GM19023 (cell line): ENCODE data around the gene CEP83.
"Not testable (repeated sequence)": the region's sequence is repeated elsewhere in the genome, so short reads cannot be mapped to it uniquely, and the experiment has no call there.

ENCODE experiments used
- ATAC-seq: cut with Tn5 transposase; IDR thresholded peaks from one replicate; pipeline ENCODE4 v1.9.1; 2021; ENCODE audit warnings: mild to moderate bottlenecking, moderate library complexity; ENCODE audit not compliant: unreplicated experiment

The CEP83 gene

GRCh38 chr12:94386422-94386821 lies 73.2 kb downstream of the CEP83 start:
- no peak for ATAC-seq

DNA sequence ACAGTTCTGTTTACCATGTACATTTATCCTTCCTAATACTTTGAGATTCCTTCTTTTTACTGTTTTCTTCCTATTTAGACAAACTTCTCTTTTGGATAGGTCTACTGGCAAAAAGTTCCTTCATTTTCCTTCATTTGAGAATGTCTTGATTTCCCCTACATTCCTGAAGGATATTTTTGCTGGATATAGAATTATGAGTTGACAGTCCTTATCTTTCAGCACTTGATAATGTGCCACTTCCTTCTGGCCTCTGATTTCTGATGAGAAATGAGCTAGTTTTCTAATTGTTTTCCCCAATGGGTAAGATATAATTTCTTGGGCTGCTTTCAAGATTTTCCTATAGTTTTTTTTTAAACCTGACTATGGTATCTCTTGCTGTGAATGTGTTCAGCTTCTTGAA lies 75.6 kb downstream of the CEP83 start:
- ATAC-seq: no peak

DNA sequence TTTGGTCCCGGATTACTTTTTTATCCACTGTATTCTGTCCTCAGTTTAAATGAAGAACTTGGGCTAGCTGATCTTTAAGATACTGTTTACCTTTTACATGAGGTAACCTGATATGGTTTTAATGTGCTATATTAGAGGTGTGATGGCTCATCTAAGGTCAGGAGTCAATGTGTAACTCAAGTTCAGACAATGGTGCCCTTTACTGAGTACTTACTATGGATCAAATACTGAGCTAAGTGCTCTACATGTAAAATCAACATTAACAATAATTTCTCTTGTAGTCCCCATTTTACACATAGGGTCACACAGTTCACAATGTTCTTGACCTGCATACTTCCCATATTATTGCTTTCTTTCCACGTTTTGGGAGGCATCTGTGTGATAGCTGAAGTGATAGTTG lies 79.2 kb downstream of the CEP83 start:
- ATAC-seq: no peak

- no peak for ATAC-seq
Observed at GRCh38 chr12:94379479-94380113, 80.1 kb downstream of the CEP83 start.

- no peak for ATAC-seq
Observed at GRCh38 chr12:94377599-94377998, 82.1 kb downstream of the CEP83 start.

- no peak for ATAC-seq
Observed at GRCh38 chr12:94374124-94374523, 85.5 kb downstream of the CEP83 start.

DNA sequence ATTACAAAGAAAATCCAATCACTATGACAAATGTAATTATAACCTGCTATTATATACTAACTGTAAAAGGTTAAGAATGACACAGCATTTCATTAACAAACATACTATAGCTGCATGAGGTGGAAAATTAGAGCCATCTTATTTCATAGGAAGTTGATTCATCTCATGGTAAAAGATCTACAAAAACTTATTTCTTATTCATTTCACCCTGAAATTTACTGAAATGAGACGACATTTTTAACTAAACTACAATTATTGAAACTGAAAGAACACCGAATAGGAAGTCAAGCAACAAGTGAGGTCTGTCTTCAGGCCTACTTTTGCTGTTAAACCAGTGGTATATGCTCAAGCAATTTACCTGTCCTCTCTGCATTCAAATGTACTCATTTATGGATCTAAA lies 87.2 kb downstream of the CEP83 start:
- ATAC-seq: no peak

DNA sequence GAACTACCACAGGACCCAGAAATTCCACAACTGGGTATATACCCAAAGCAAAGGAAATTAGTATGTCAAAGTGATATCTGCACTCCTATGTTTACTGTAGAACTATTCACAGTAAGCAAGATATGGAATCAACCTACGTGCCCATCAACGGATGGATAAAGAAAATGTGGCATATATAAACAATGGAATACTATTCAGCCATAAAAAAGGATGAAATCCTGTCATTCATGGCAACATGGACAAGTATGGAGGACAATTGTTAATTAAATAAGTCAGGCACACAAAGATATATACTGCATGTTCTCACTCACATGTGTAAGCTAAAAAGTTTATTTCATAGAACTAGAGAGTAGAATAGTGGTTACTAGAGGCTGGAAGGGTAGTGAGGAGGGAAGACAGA lies 97.0 kb downstream of the CEP83 start:
- ATAC-seq: no peak

- no peak for ATAC-seq
Observed at GRCh38 chr12:94359761-94360160, 99.9 kb downstream of the CEP83 start.

DNA sequence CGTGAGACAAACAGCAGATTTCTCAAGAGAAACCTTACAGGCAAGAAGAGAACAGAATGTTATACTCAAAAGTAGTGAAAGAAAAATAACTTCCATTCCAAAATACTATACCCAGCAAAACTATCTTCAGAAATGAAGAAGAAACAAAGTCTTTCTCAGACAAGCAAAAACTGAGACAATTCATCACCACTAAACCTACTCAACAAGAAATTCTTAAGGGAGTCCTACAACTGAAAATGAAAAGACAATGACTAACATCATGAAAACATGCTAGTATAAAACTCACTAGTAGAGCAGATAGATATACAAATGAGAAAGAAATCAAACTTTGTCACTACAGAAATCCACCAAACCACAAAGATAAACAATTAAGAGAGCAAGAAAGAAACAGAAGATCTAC lies 106.5 kb downstream of the CEP83 start:
- no peak for ATAC-seq

DNA sequence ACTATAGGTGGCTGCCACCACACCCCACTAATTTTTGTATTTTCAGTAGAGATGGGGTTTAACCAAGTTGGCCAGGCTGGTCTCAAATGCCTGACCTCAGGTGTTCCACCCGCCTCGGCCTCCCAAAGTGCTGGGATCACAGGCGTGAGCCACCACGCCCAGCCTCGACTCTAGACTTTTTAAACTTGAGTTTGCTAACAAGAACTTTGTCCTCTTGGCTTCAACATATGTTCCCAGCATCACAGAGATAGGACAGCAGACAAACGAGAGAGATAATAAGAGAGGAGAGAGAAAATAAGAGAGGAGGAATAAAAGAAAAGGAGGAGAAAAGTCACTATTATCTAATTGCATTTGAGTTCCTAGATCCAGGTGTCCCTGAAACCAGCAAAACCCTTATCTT lies 119.1 kb downstream of the CEP83 start:
- no peak for ATAC-seq

DNA sequence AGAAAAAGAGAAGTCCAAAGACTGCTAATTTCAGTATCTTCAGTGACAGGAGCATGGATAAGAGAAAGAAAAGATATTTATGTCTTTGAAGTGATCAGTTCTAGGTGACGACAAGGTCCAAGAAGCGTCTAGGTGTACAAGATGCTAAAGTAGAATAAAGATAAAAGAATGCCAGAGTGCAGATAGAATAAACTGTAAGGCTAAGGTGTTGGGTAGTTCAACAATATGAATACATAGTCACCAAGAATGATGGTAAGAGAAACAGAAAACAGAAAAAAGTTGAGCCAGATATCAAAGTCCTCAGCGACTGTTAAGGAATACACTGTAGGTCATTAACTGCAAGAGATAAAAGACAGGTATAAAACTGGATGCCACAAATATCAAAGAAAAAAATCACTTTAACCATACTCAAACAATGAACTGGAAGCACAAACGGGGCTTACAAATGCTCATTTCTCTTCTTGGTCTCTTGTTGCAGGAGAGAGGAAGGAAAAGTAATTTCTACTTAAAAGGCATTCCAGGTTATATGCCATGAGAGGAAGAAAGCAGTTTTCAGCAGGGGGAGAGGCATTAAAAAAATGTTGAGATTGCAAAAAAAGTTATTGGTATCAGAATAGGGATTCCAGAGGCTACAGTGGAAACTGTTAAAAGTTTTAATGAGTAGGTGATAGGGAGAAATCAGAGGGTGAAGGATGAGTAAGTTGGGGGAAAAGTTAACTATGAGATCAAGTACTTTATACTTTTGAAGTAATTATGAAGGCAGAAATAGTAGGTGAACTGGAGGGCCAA lies 121.5 kb downstream of the CEP83 start:
- no peak for ATAC-seq

DNA sequence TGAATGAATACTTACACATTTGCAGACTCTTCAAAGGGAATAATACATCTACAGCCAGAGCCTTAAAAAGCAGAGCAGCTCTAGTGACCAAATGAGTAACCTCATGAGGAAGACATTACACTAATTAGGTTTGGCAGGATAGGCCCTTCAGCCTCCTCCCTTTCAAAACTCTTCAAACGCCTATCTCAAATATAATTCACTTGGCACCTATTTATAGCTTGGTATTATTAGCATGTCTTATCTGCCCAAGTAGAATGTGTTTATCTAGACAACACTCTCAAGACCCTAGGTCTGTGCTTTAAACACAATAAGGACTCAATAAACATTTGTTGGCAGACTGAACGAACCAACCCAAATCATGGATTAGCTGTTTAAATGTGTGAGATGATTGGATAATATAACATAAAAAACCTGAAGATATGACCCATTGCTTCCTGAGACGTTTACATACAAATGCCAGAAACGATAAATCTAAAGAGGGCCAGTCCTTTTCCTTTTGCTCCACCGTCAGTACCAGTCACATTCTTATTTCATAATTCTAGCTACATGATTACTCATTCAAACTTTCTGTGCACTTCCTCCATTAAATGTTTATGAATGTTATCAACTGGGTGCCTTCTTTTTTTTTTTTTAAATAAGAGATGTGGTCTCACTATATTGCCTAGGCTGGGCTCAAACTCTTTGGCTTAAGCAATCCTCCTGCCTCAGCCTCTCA lies 123.3 kb downstream of the CEP83 start:
- no peak for ATAC-seq

DNA sequence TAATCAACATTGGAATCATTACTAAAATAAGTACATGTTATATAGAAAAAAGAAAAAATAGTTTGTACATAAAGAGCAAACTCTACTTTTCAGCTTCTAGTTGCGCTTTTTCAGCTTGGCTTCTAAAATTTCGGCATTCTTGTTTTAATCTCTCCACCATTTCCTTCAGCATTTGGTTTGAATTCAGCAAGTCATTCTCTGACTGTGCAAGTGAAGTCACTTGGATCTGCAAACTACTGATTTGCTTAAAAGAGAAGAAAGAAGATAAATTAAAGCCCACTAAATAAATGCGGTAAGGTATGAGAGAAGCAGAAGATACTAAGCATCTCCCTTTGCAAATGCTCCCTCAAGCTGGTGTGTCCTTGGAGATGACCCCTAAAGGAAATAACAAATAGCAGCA lies 126.3 kb downstream of the CEP83 start:
- no peak for ATAC-seq

GRCh38 chr12:94329366-94329765 lies 130.3 kb downstream of the CEP83 start:
- no peak for ATAC-seq

- ATAC-seq: no peak
Observed at GRCh38 chr12:94327809-94328208, 131.9 kb downstream of the CEP83 start.

GRCh38 chr12:94326727-94327126 lies 132.9 kb downstream of the CEP83 start:
- no peak for ATAC-seq

DNA sequence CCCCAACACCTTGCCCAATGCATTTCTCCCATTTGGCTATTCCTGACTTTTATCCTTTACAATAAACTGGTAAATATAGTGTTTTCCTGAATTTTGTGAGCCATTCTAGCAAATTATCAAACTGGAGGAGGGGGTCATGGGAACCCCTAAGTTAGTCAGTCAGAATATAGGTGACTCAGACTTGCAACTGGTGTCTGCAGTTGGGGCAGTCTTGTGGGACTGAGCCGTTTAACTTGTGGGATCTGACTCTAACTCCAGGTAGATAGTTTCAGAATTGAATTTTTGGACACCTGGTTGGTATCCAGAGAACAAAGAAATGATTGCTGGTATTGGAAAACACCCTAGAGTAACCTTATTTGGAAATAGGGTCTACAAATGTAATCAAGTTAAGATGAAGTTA lies 133.4 kb downstream of the CEP83 start:
- ATAC-seq: no peak

- no peak for ATAC-seq
Observed at GRCh38 chr12:94322346-94322745, 137.3 kb downstream of the CEP83 start.

- no peak for ATAC-seq
Observed at GRCh38 chr12:94320109-94320508, 139.6 kb downstream of the CEP83 start.

GRCh38 chr12:94318181-94318580 lies 141.5 kb downstream of the CEP83 start:
- ATAC-seq: no peak

DNA sequence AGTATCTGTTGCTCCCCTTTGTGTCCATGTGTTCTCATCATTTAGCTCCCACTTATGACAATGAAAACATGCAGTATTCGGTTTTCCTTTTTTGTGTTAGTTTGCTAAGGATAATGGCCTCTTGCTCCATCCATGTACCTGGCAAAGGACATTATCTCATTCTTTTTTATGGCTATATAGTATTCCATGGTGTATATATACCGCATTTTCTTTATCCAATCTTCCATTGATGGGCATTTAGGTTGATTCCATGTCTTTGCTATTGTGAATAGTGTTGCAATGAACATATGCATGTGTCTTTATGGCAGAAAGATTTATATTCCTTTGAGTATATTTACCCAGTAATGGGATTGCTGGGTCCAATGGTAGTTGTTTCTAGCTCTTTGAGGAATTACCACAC lies 143.1 kb downstream of the CEP83 start:
- not testable (repeated sequence) for ATAC-seq
